WTC11 (cell line): ENCODE measurements around the gene NUP93. TPM values are rescaled to one million over a fixed set of nuclear protein-coding genes. Genes with fewer than 3 reads are reported as not detected.

Source experiments
- ATAC-seq: fragments of 200-7000 bp; cut with Tn5 transposase; 2 replicates; pipeline ENCODE4 v1.10.0; 2021; ENCODE audit warnings: mild to moderate bottlenecking, moderate library complexity
- CTCF ChIA-PET: fragments of 300-600 bp; sonication (Branson Sonifier 250); formaldehyde crosslinking; loops from one replicate; lab custom pipeline; 2021; ENCODE audit warnings: antibody characterized with exemption; lab: Charles Lee
- POLR2A ChIA-PET: fragments of 350-600 bp; sonication (Branson Sonifier 250); formaldehyde crosslinking; loops from one replicate; lab custom pipeline; 2021; ENCODE audit warnings: antibody characterized with exemption; lab: Charles Lee
- DNase-seq: peaks from one replicate; pipeline ENCODE4 v3.0.0; 2021; ENCODE audit warnings: low spot score
- H3K27ac Mint-ChIP-seq: 2 replicates; pipeline ENCODE4 v1.8.0; 2021; ENCODE audit warnings: mixed read lengths
- H3K27me3 Mint-ChIP-seq: 2 replicates; pipeline ENCODE4 v1.8.0; 2021; ENCODE audit warnings: low read depth, mild to moderate bottlenecking, moderate library complexity, mixed read lengths
- H3K36me3 Mint-ChIP-seq: 2 replicates; pipeline ENCODE4 v1.8.0; 2021; ENCODE audit warnings: mixed read lengths
- H3K4me1 Mint-ChIP-seq: 2 replicates; pipeline ENCODE4 v1.8.0; 2022; ENCODE audit warnings: mixed read lengths
- H3K4me3 Mint-ChIP-seq: 2 replicates; pipeline ENCODE4 v1.8.0; 2021; ENCODE audit warnings: mild to moderate bottlenecking, moderate library complexity, mixed read lengths
- H3K9me3 Mint-ChIP-seq: 2 replicates; pipeline ENCODE4 v1.8.0; 2021; ENCODE audit warnings: mixed read lengths
- ATF1 ChIP-seq: sonication (generic); formaldehyde crosslinking; IDR thresholded peaks from 2 replicates; pipeline ENCODE4 v1.8.1; 2023; ENCODE audit warnings: mild to moderate bottlenecking, moderate library complexity, missing genetic modification reagents
- CTCF ChIP-seq: fragments of 200-600 bp; IDR thresholded peaks from 2 replicates; pipeline ENCODE4 v1.8.0; 2022; ENCODE audit warnings: antibody characterized with exemption
- E2F1 ChIP-seq: sonication (generic); formaldehyde crosslinking; IDR thresholded peaks from 2 replicates; pipeline ENCODE4 v1.8.0; 2022; ENCODE audit warnings: mild to moderate bottlenecking, missing genetic modification reagents
- E2F4 ChIP-seq: sonication (generic); formaldehyde crosslinking; IDR thresholded peaks from 2 replicates; pipeline ENCODE4 v1.8.1; 2022; ENCODE audit warnings: low read depth, mild to moderate bottlenecking, moderate library complexity, missing genetic modification reagents, borderline replicate concordance
- ELF4 ChIP-seq: sonication (generic); formaldehyde crosslinking; IDR thresholded peaks from 2 replicates; pipeline ENCODE4 v1.8.1; 2022; ENCODE audit warnings: low read depth, mild to moderate bottlenecking, moderate library complexity, missing genetic modification reagents
- EMX1 ChIP-seq: fragments of 250-450 bp; sonication (Bioruptor Pico); IDR thresholded peaks from 2 replicates; pipeline ENCODE4 v1.8.0; 2021; ENCODE audit warnings: mild to moderate bottlenecking
- ETV6 ChIP-seq: sonication (generic); formaldehyde crosslinking; IDR thresholded peaks from 2 replicates; pipeline ENCODE4 v1.8.1; 2022; ENCODE audit warnings: mild to moderate bottlenecking, missing genetic modification reagents
- HMGXB4 ChIP-seq: sonication (generic); formaldehyde crosslinking; IDR thresholded peaks from 2 replicates; pipeline ENCODE4 v1.8.1; 2023; ENCODE audit warnings: mild to moderate bottlenecking, moderate library complexity, missing genetic modification reagents
- IRF2 ChIP-seq: sonication (generic); formaldehyde crosslinking; IDR thresholded peaks from 2 replicates; pipeline ENCODE4 v1.8.0; 2022; ENCODE audit warnings: low read depth, missing genetic modification reagents, borderline replicate concordance
- JUN ChIP-seq: sonication (generic); formaldehyde crosslinking; IDR thresholded peaks from 2 replicates; pipeline ENCODE4 v1.8.0; 2023; ENCODE audit warnings: mild to moderate bottlenecking, missing genetic modification reagents
- NFATC4 ChIP-seq: fragments of 250-450 bp; sonication (Bioruptor Pico); IDR thresholded peaks from 2 replicates; pipeline ENCODE4 v1.9.0; 2021; ENCODE audit warnings: mild to moderate bottlenecking
- PRRX2 ChIP-seq: fragments of 250-450 bp; sonication (Bioruptor Pico); IDR thresholded peaks from 2 replicates; pipeline ENCODE4 v1.8.0; 2021; ENCODE audit warnings: mild to moderate bottlenecking
- SMAD3 ChIP-seq: sonication (generic); formaldehyde crosslinking; IDR thresholded peaks from 2 replicates; pipeline ENCODE4 v1.8.0; 2022; ENCODE audit warnings: missing genetic modification reagents, mild to moderate bottlenecking, borderline replicate concordance
- SMAD4 ChIP-seq: sonication (generic); formaldehyde crosslinking; IDR thresholded peaks from 2 replicates; pipeline ENCODE4 v1.8.0; 2022; ENCODE audit warnings: mild to moderate bottlenecking, missing genetic modification reagents
- STAT6 ChIP-seq: sonication (generic); formaldehyde crosslinking; conservative IDR thresholded peaks from 2 replicates; pipeline ENCODE4 v1.8.1; 2023; ENCODE audit warnings: mild to moderate bottlenecking, low read depth, missing genetic modification reagents, moderate library complexity
- USF2 ChIP-seq: sonication (generic); formaldehyde crosslinking; IDR thresholded peaks from 2 replicates; pipeline ENCODE4 v1.8.1; 2023; ENCODE audit warnings: mild to moderate bottlenecking, missing genetic modification reagents, moderate library complexity
- ZMAT4 ChIP-seq: fragments of 250-450 bp; sonication (Bioruptor Pico); IDR thresholded peaks from 2 replicates; pipeline ENCODE4 v1.9.0; 2021; ENCODE audit warnings: mild to moderate bottlenecking
- ZNF281 ChIP-seq: sonication (generic); formaldehyde crosslinking; IDR thresholded peaks from 2 replicates; pipeline ENCODE4 v1.8.0; 2023; ENCODE audit warnings: mild to moderate bottlenecking, missing genetic modification reagents
- ZNF671 ChIP-seq: fragments of 250-450 bp; sonication (Bioruptor Pico); IDR thresholded peaks from 2 replicates; pipeline ENCODE4 v1.8.0; 2021; ENCODE audit warnings: mild to moderate bottlenecking
- ZSCAN18 ChIP-seq: fragments of 250-450 bp; sonication (Bioruptor Pico); IDR thresholded peaks from 2 replicates; pipeline ENCODE4 v2.1.2; 2022; ENCODE audit warnings: mild to moderate bottlenecking, moderate library complexity
- total RNA-seq: library from RNA; stranded (reverse); gene quantifications from 3 replicates; pipeline ENCODE4 v1.2.3, GENCODE V29; 2021

The NUP93 gene
- total RNA-seq, 1 experiment from 2014 or later = 185 TPM

- ATAC-seq (no peak), DNase-seq (no peak)
- no peaks in the 10 kb centered on the region for H3K4me1 Mint-ChIP-seq
- H3K36me3 Mint-ChIP-seq = no peaks in the 10 kb centered on the region
- no peaks in the 10 kb centered on the region for H3K27me3 Mint-ChIP-seq
- CTCF ChIA-PET = no interaction called here
- TF ChIP-seq IRF2 (CRISPR knock-in tag) (no peak), ZNF281 (no peak), ELF4 (CRISPR knock-in tag) (no peak), CTCF (no peak), ATF1 (CRISPR knock-in tag) (no peak), ZMAT4 (CRISPR knock-in tag) (no peak), ETV6 (CRISPR knock-in tag) (no peak), EMX1 (CRISPR knock-in tag) (no peak)
- H3K9me3 Mint-ChIP-seq = no peaks in the 10 kb centered on the region
- no peak overlapping the region for H3K27ac Mint-ChIP-seq
- H3K4me3 Mint-ChIP-seq = no peak overlapping the region
- POLR2A ChIA-PET = no interaction called here
Measured at GRCh38 chr16:56872863-56873391, 143.0 kb downstream of the NUP93 start.

- Mint-ChIP-seq H3K9me3 (no peaks in the 10 kb centered on the region), H3K27me3 (no peaks in the 10 kb centered on the region), H3K4me1 (no peaks in the 10 kb centered on the region), H3K36me3 (no peaks in the 10 kb centered on the region), H3K27ac (no peak overlapping the region), H3K4me3 (no peak overlapping the region)
- DNase-seq (no peak), ATAC-seq (peak; percentile 47)
- CTCF ChIA-PET = interaction anchor here (1.0 to 1.3 kb wide), 3 partner anchors 56 to 91 kb away, joined by 3 to 5 read pairs (median 3); no protein-coding TSS in a partner anchor
- no peak for TF ChIP-seq JUN (CRISPR knock-in tag)
- TF ChIP-seq ZNF671 (CRISPR knock-in tag) = no peak
- TF ChIP-seq E2F4 (CRISPR knock-in tag) = no peak
- TF ChIP-seq ZSCAN18 (CRISPR knock-in tag) = no peak
- TF ChIP-seq PRRX2 (CRISPR knock-in tag) = no peak
- no peak for TF ChIP-seq STAT6 (CRISPR knock-in tag)
- no peak for TF ChIP-seq NFATC4 (CRISPR knock-in tag)
- TF ChIP-seq E2F1 (CRISPR knock-in tag) = no peak
- no peak for TF ChIP-seq SMAD3
- no peak for TF ChIP-seq USF2
- no peak for TF ChIP-seq SMAD4 (CRISPR knock-in tag)
- TF ChIP-seq HMGXB4 (CRISPR knock-in tag) = no peak
- POLR2A ChIA-PET = no interaction called here
Measured at GRCh38 chr16:56874800-56875199, 144.9 kb downstream of the NUP93 start.
